Brain microvascular endothelial cell (primary cell): ENCODE data around the gene ZNF519.
"Not testable (repeated sequence)": the region's sequence is repeated elsewhere in the genome, so short reads cannot be mapped to it uniquely, and the experiment has no call there.

Experiments used
- DNase-seq: peaks from one replicate; pipeline ENCODE4 v3.0.0-alpha.2; 2020
- H3K27ac ChIP-seq: fragments of 250-450 bp; sonication (Bioruptor Pico); 2 replicates; pipeline ENCODE4 v1.5.1; 2020; ENCODE audit warnings: mild to moderate bottlenecking, moderate library complexity
- H3K27me3 ChIP-seq: fragments of 250-450 bp; sonication (Bioruptor Pico); replicated peaks from 2 replicates; pipeline ENCODE4 v1.5.1; 2020; ENCODE audit warnings: mild to moderate bottlenecking
- H3K36me3 ChIP-seq: fragments of 250-450 bp; sonication (Bioruptor Pico); replicated peaks from 2 replicates; pipeline ENCODE4 v1.5.1; 2020; ENCODE audit warnings: mild to moderate bottlenecking
- H3K4me3 ChIP-seq: 2 replicates; pipeline ENCODE4 v1.5.1; 2011; ENCODE audit warnings: low read depth, mild to moderate bottlenecking, control low read depth, low read length, moderate library complexity
- in situ Hi-C: cut with HindIII; loops from 2 replicates; pipeline ENCODE4 v1.10.0; 2017; ENCODE audit warnings: low sequenced_read_pairs, low pct_ligation_motif_present

The ZNF519 gene

GRCh38 chr18:14171301-14172141 is 39.3 kb upstream of the ZNF519 start:
- H3K4me3 ChIP-seq, H3K36me3 ChIP-seq, in situ Hi-C loops: not testable (repeated sequence)

DNA sequence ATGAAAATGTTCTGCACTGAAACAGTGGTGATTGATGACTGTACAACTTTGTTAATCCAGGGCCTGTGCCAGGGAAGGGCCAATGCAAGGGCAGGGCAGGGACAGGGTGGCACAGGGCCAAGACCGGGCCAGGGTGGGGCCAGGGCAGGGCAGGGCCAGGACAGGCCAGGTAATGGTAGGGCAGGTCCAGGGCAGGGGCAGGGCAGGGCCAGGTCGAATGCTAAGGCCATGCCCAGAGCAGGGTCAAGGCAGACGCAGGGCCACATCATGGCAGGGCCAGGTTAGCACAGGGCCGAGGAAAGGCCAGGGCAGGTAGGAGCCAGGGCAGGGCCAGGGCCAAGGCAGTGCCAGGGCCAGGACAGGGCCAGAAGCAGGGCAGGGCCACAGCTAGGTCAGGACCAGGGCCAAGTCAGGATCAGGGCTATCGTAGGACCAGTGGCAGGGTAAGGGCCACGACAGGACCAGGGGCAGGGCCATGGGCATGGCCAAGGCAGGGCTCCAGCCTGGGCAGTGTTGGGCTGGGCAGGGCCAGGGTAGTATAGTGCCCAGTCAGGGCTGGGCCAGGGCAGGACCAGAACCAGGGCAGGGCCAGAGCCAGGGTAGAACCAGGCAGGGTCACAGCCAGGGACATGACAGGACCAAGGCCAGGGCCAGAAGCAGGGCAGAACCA is 38.3 kb upstream of the ZNF519 start:
- H3K4me3 ChIP-seq, H3K27me3 ChIP-seq, in situ Hi-C loops, DNase-seq, H3K36me3 ChIP-seq, H3K27ac ChIP-seq: not testable (repeated sequence)

More at GRCh38 chr18:14171301-14172141, 39.3 kb upstream of the ZNF519 start:
- DNase-seq, H3K27me3 ChIP-seq, H3K27ac ChIP-seq: not testable (repeated sequence)

- in situ Hi-C loops, H3K27ac ChIP-seq, H3K27me3 ChIP-seq, DNase-seq, H3K36me3 ChIP-seq, H3K4me3 ChIP-seq: not testable (repeated sequence)
Observed at GRCh38 chr18:14162915-14163314, 30.7 kb upstream of the ZNF519 start.

DNA sequence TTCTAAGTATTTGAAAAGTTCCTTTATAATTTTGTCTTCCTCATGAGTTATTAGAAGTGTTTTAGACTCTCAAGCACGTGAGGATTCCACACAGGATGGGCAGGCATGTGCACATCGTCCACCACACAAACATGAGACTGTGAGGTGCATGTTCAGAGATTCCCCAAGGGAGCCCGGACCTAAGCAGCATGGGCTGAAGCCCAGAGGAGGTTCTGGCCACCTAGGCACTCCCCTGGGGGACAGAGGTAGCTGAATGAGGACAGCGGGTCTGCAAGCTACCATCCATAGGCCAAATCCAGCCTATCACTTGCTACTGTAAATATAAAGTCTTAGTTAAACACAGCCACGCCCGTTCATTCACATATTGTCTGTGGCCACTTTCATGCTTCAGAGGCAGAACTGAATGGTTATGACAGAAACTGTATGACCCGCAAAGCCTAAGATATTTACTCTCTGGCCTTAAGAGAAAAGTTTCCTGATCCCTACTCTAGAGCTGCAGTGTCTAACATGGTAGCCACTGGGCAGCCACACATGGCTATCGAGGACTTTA is 19.4 kb upstream of the ZNF519 start:
- H3K36me3 ChIP-seq, DNase-seq, in situ Hi-C loops: not testable (repeated sequence)

GRCh38 chr18:14150766-14151165 is 18.5 kb upstream of the ZNF519 start:
- H3K36me3 ChIP-seq, H3K27ac ChIP-seq, in situ Hi-C loops, H3K4me3 ChIP-seq, H3K27me3 ChIP-seq, DNase-seq: not testable (repeated sequence)

More for the DNA sequence above, 19.4 kb upstream of the ZNF519 start:
- H3K27me3 ChIP-seq, H3K27ac ChIP-seq, H3K4me3 ChIP-seq: not testable (repeated sequence)

GRCh38 chr18:14149916-14150420 is 17.7 kb upstream of the ZNF519 start:
- in situ Hi-C loops, DNase-seq, H3K4me3 ChIP-seq, H3K36me3 ChIP-seq, H3K27ac ChIP-seq, H3K27me3 ChIP-seq: not testable (repeated sequence)

- H3K36me3 ChIP-seq, H3K4me3 ChIP-seq, H3K27ac ChIP-seq, H3K27me3 ChIP-seq, DNase-seq, in situ Hi-C loops: not testable (repeated sequence)
Observed at GRCh38 chr18:14149121-14149850, 17.1 kb upstream of the ZNF519 start.

DNA sequence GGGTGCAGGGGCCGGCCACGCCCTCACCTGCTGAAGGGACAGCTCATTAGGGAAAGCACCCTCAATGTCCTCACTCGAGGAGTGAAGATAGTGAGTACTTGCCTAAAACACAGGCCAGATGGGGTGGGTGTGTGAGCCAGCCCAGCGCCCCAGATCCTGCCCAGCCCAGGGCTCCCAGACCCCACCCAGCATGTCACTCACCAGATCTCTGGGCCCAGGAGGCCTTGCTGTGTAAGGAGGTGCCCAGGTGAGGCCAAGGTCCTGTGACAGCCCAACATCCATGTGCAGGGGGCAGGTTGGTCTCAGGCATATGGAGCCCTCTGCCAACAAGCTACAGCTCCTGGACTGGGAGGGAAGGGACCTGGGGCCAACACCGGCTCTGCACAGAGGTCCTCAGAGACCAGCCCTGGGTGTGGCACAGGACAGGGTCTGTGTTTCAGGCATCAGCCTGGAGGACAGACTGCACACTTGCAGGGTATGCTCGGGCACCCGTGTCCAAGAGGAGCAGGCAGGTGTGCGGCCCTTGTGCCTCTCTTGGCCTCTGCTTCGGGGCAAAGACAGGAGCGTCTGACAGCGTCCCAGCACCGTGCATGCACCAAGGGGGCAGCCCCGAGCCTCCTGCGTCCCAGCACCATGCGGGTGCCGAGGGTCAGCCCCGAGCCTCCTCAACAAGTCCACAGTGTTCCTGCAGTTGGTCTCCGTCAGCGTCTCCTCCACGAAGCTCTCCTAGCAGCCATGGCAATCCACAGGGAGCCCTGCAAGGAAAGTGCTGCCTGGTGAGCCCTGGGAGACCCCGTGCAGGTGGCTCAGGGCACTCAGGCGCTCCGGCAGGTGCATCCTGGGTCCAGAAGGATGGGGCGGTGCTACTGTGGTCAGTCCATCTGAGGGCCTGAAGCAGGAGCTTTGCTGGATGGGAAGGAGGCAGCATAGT is 16.0 kb upstream of the ZNF519 start:
- H3K27me3 ChIP-seq, H3K36me3 ChIP-seq, H3K27ac ChIP-seq, DNase-seq, in situ Hi-C loops, H3K4me3 ChIP-seq: not testable (repeated sequence)

- H3K27ac ChIP-seq, H3K36me3 ChIP-seq, in situ Hi-C loops, DNase-seq, H3K4me3 ChIP-seq, H3K27me3 ChIP-seq: not testable (repeated sequence)
Observed at GRCh38 chr18:14146771-14147170, 14.5 kb upstream of the ZNF519 start.

DNA sequence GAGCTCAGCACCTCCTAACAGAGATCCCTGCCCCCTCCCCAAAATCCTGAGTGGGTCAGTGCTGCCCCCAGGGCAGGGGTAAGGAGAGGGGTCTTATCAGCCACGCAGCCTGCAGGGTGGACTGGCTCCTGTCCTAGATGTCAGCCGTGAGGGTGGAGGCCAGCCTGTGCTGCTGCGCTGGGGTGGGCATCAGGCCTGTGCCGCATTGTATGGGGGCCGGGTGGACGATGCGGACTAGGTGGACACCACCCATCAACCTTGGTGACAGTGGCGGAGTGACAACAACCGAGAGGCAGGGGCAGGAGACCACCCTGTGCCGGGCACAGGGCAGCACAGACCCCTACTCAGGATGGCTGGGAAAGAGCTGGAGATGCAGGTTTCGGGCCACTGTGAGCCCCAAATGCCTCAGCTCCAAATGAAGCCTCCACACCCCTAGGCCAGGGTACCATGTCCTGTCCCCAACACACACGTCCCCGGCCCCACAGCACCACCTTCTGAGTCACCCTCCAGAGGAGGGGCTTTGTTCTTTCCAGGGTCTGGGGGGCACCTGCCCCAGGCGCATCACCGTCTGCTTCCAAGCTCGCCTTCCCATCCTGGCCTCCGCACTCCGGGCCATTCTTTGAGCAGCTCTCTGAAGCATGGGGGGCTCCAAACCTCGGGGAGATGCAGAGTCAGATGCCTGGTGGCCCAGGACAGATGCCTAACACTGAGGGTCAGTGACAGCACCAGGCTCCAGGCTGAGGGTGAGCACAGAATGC is 13.5 kb upstream of the ZNF519 start:
- in situ Hi-C loops, H3K27ac ChIP-seq, H3K27me3 ChIP-seq, H3K4me3 ChIP-seq, H3K36me3 ChIP-seq, DNase-seq: not testable (repeated sequence)

DNA sequence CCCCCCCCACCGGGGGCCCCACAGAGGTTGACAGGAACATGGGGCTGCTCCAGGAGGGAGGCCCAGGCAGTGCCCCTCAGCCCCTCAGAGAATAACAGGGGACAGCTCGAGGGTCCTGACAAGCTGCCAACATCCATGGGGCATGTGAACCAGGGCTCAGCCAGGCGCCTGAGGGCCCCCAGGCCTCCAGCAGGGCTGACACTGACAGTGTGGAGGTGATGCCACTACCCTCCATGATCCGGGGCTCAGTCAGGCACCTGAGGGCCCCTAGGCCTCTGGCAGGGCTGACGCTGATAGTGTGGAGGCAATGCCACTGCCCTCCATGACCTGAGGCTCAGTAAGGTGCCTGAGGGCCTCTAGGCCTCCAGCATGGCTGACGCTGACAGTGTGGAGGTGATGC is 12.8 kb upstream of the ZNF519 start:
- in situ Hi-C loops, H3K36me3 ChIP-seq, H3K4me3 ChIP-seq, DNase-seq, H3K27me3 ChIP-seq, H3K27ac ChIP-seq: not testable (repeated sequence)
